ENCODE data around the gene CABP1.
A peak's percentile ranks its signal among the peaks of the same experiment; 100 is the strongest.
"Not testable (repeated sequence)": the region's sequence is repeated elsewhere in the genome, so short reads cannot be mapped to it uniquely, and the experiment has no call there.

Gene CABP1

DNA sequence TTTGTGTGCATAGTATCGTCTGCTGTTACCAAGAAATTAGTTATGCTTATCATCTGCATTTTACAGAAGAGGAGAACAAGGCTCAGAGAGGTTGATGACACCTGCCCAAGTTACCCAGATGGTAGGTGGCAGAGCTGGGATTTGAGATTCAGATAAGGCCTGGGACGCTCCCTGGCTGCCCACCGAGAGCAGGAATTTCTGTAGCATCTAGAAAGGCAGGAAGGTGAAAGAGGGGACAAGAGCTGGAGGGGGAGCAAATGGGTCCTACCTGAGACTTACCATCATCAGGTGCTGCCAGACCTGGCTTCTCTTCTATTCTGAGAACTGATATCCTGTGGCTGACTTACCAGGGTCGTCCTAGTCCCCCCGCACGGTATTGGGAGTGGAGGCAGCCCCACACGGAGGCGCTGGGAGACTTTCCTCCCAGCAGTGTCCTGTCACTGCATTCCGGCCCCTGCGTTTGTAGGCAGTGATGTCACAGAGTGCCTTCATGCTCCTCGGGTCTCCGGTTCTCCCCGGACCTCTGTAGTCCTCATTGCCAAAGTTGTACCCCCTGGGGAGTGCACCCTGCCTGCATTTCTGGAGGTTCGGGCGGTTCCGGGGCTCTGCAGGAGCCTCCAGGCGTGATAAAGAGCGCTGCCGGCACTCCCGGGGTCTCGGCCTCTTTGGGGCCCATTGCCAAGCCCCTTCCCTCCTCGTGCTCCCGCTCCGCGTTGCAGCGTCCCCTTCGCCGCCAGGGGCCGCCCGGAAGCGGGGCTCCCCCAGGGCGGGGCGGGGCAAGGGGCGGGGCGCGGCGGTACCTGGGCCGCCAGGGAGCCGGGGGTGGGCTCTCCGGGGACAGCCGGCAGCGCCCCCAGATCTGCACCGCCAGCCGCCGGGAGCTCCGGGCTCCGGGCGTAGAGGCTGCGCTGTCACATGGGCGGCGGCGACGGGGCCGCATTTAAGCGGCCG, at the start of gene CABP1:
TSS of gene CABP1 (plus strand) at position 856 of the 951 bp plus-strand sequence. CDS start at position 916, 60 bp downstream.
- ATAC-seq (replicated peaks; ENCODE audit: extremely low read depth, poor library complexity, severe bottlenecking): peak; percentile 63
- Mint-ChIP-seq H3K27me3 (peaks cover 39% of the 10 kb centered on the region), H3K9me3 (no peaks in the 10 kb centered on the region), H3K36me3 (ENCODE audit: insufficient read depth) (no peaks in the 10 kb centered on the region), H3K27ac (ENCODE audit: low read depth) (no peak within 1 kb of the TSS), H3K4me1 (peaks cover 5% of the 10 kb centered on the region), H3K4me3 (peak within 1 kb of the TSS; percentile 78)
- peak in 1 of 2 donors; percentile 13 for DNase-seq (ENCODE audit: low spot score in 2 of 2)

DNA sequence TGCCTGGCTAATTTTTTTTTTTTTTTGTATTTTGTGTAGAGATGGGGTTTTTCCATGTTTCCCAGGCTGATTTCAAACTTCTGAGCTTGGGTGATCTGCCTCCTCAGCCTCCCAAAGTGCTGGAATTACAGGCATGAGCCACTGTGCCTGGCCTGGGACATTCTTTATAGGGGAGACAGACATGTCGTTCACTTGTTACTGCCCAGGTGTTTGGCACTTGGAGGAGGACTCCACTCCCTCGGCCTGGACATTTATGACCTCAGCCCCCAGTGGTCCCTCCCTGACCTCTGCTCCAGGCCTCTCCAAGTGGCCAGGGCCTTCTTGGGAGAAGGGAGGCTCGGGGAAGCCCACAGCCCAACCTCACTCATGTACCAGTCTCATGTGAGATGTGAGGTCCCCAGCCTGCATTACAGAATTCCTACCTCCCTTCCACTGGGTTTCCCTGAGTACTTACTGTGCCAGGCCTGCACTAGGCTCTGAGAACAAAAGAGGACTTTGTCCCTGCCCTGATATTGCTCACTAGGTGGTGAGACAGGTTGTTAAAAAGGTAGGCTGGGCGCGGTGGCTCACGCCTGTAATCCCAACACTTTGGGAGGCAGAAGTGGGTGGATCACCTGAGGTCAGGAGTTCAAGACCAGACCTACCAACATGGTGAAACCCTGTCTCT, 49.6 kb upstream of the CABP1 start:
- peaks cover 2% of the 10 kb centered on the region for H3K36me3 Mint-ChIP-seq (ENCODE audit: insufficient read depth)
- no peaks in the 10 kb centered on the region for H3K9me3 Mint-ChIP-seq
- H3K4me1 Mint-ChIP-seq: no peaks in the 10 kb centered on the region
- peaks cover 6% of the 10 kb centered on the region for H3K27me3 Mint-ChIP-seq
- H3K4me3 Mint-ChIP-seq: no peak overlapping the region
- no peak for ATAC-seq (replicated peaks; ENCODE audit: extremely low read depth, poor library complexity, severe bottlenecking)
- H3K27ac Mint-ChIP-seq (ENCODE audit: low read depth): peak overlapping the region; percentile 39
- DNase-seq (ENCODE audit: low spot score in 2 of 2): no peak

GRCh38 chr12:120592121-120593049, 48.0 kb upstream of the CABP1 start:
- ATAC-seq (replicated peaks; ENCODE audit: extremely low read depth, poor library complexity, severe bottlenecking) (no peak), DNase-seq (ENCODE audit: low spot score in 2 of 2) (no peak)
- no peaks in the 10 kb centered on the region for H3K9me3 Mint-ChIP-seq
- H3K4me1 Mint-ChIP-seq: no peaks in the 10 kb centered on the region
- no peak overlapping the region for H3K27ac Mint-ChIP-seq (ENCODE audit: low read depth)
- no peak overlapping the region for H3K4me3 Mint-ChIP-seq
- H3K27me3 Mint-ChIP-seq: peaks cover 17% of the 10 kb centered on the region
- peaks cover 2% of the 10 kb centered on the region for H3K36me3 Mint-ChIP-seq (ENCODE audit: insufficient read depth)

DNA sequence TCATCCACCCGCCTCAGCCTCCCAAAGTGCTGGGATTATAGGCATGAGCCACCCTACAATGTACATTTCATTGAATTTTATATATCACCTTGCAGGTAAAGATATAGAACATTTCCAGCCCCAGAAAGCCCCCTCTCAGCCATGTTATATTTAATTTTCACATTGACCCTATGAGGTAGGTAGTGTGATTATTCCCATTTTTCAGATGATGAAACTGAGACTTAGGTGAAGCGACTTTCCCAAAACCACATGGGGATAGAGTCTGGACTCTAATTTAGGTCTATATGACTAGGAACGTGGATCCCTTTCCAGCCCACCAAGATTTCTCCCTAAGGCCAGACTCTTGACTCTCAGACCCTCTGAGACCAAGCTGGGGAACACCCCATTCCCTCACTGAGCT, 43.5 kb upstream of the CABP1 start:
- Mint-ChIP-seq H3K9me3 (no peaks in the 10 kb centered on the region), H3K27ac (ENCODE audit: low read depth) (no peak overlapping the region), H3K4me3 (no peak overlapping the region), H3K27me3 (peaks cover 48% of the 10 kb centered on the region), H3K4me1 (no peaks in the 10 kb centered on the region), H3K36me3 (ENCODE audit: insufficient read depth) (peaks cover 2% of the 10 kb centered on the region)
- no peak for DNase-seq (ENCODE audit: low spot score in 2 of 2)
- ATAC-seq (replicated peaks; ENCODE audit: extremely low read depth, poor library complexity, severe bottlenecking): no peak

DNA sequence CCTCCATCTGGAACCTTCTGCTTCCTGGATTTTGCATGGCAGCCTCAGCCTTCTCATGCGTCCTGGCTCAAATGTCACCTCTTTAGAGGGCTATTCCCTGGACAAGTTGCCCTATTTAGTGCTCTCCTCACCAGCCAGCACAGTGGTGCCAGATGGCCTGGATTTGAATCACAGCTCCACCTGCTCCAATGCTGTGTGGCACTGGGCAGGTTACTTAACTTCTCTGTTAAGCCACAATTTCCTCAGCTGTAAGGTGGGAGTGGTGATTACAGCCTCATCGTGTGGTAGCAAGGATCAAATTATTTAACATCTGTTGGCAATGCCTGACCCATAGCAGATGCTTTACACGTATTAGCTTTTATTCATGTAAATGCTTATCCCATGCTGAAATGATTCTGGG, 42.6 kb upstream of the CABP1 start:
- Mint-ChIP-seq H3K4me1 (no peaks in the 10 kb centered on the region), H3K27me3 (peaks cover 57% of the 10 kb centered on the region), H3K9me3 (no peaks in the 10 kb centered on the region), H3K4me3 (no peak overlapping the region), H3K36me3 (ENCODE audit: insufficient read depth) (peaks cover 2% of the 10 kb centered on the region), H3K27ac (ENCODE audit: low read depth) (peak overlapping the region; percentile 65)
- DNase-seq (ENCODE audit: low spot score in 2 of 2) (no peak), ATAC-seq (replicated peaks; ENCODE audit: extremely low read depth, poor library complexity, severe bottlenecking) (no peak)

DNA sequence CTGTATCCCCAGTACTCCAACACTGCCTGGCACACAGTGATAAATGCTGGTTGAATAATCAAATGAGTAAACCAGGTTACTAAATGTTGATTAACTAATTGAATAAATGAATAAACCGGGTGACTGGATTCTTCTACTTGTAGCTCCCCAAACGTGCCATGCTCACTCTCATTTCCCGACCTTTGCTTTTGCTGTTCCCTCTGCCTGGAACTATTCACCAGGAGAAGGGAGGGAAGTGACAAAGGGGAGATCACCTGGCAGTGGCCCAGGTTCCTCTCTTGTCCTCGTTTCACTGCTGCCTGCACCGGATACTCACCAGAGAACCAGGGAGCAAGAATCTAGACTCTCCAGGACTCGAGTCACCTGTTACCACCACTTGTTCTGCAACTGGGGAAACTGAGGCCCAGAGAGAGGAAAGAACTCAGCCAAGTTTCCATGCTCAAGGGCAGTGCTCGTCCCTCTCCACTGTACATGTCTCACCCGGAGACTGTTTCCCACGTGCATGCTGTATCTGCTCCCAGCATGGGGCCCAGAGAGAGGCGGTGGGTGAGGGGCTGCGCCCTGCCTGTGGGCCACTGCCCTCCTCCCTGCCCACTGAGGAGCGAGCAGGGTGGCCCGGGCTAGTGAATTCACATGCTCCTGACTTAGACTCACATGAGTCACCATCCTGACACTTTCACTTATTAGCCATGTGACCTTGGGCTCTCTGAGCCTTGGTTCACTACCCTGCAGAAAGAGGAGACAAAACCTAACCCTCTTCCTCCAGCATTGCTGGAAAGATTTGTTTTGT, 41.6 kb upstream of the CABP1 start:
- no peak for ATAC-seq (replicated peaks; ENCODE audit: extremely low read depth, poor library complexity, severe bottlenecking)

GRCh38 chr12:120599672-120600552, 40.5 kb upstream of the CABP1 start:
- Mint-ChIP-seq H3K27ac (ENCODE audit: low read depth) (no peak overlapping the region), H3K36me3 (ENCODE audit: insufficient read depth) (peaks cover 2% of the 10 kb centered on the region), H3K4me1 (no peaks in the 10 kb centered on the region), H3K27me3 (peaks cover 59% of the 10 kb centered on the region), H3K4me3 (no peak overlapping the region), H3K9me3 (no peaks in the 10 kb centered on the region)
- ATAC-seq (replicated peaks; ENCODE audit: extremely low read depth, poor library complexity, severe bottlenecking): no peak
- no peak for DNase-seq (ENCODE audit: low spot score in 2 of 2)

More for the DNA sequence above, 41.6 kb upstream of the CABP1 start:
- Mint-ChIP-seq H3K27ac (ENCODE audit: low read depth) (no peak overlapping the region), H3K9me3 (no peaks in the 10 kb centered on the region), H3K4me3 (no peak overlapping the region), H3K36me3 (ENCODE audit: insufficient read depth) (peaks cover 2% of the 10 kb centered on the region), H3K27me3 (peaks cover 59% of the 10 kb centered on the region), H3K4me1 (no peaks in the 10 kb centered on the region)
- no peak for DNase-seq (ENCODE audit: low spot score in 2 of 2)

- H3K27me3 Mint-ChIP-seq: peaks cover 41% of the 10 kb centered on the region
- H3K4me1 Mint-ChIP-seq; H3K36me3 Mint-ChIP-seq (ENCODE audit: insufficient read depth); DNase-seq (ENCODE audit: low spot score in 2 of 2); ATAC-seq (replicated peaks; ENCODE audit: extremely low read depth, poor library complexity, severe bottlenecking); H3K4me3 Mint-ChIP-seq; H3K27ac Mint-ChIP-seq (ENCODE audit: low read depth); H3K9me3 Mint-ChIP-seq: not testable (repeated sequence)
These were observed 38.0 kb upstream of the CABP1 start for GRCh38 chr12:120602416-120602815.

DNA sequence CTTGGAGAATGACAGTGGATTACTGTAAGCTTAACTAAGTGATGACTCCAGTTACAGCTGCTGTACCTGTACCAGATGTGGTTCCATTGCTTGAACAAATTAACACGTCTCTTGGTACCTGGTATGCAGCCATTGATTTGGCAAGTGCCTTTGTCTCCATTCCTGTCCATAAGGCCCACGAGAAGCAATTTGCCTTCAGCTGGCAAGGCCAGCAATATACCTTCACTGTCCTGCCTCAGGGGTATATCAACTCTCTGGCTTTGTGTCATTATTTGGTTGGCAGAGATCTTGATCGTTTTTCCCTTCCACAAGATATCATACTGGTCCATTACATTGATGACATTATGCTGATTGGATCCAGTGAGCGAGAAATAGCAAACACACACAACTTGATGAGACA, 29.9 kb upstream of the CABP1 start:
- no peak overlapping the region for H3K27ac Mint-ChIP-seq (ENCODE audit: low read depth)
- no peaks in the 10 kb centered on the region for H3K4me1 Mint-ChIP-seq
- ATAC-seq (replicated peaks; ENCODE audit: extremely low read depth, poor library complexity, severe bottlenecking) (no peak), DNase-seq (ENCODE audit: low spot score in 2 of 2) (no peak)
- no peaks in the 10 kb centered on the region for H3K27me3 Mint-ChIP-seq
- no peaks in the 10 kb centered on the region for H3K9me3 Mint-ChIP-seq
- H3K36me3 Mint-ChIP-seq (ENCODE audit: insufficient read depth): peaks cover 2% of the 10 kb centered on the region
- H3K4me3 Mint-ChIP-seq: no peak overlapping the region

DNA sequence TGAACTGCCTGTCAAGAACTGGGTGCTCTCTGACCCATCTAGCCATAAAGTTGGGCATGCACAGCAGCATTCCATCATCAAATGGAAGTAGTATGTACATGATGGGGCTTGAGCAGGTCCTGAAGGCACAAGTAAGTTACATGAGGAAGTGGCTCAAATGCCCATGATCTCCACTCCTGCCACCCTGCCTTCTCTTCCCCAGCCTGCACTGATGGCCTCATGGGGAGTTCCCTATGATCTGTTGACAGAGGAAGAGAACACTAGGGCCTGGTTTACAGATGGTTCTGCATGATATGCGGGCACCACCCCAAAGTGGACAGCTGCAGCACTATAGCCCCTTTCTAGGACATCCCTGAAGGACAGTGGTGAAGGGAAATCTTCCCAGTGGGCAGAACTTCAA, 28.9 kb upstream of the CABP1 start:
- not testable (repeated sequence) for ATAC-seq (replicated peaks; ENCODE audit: extremely low read depth, poor library complexity, severe bottlenecking); H3K4me3 Mint-ChIP-seq; DNase-seq (ENCODE audit: low spot score in 2 of 2); H3K36me3 Mint-ChIP-seq (ENCODE audit: insufficient read depth); H3K9me3 Mint-ChIP-seq; H3K4me1 Mint-ChIP-seq; H3K27me3 Mint-ChIP-seq; H3K27ac Mint-ChIP-seq (ENCODE audit: low read depth)

- no peaks in the 10 kb centered on the region for H3K4me1 Mint-ChIP-seq
- DNase-seq (ENCODE audit: low spot score in 2 of 2): no peak
- no peak for ATAC-seq (replicated peaks; ENCODE audit: extremely low read depth, poor library complexity, severe bottlenecking)
- no peak overlapping the region for H3K27ac Mint-ChIP-seq (ENCODE audit: low read depth)
- peaks cover 21% of the 10 kb centered on the region for H3K27me3 Mint-ChIP-seq
- no peak overlapping the region for H3K4me3 Mint-ChIP-seq
- peaks cover 2% of the 10 kb centered on the region for H3K36me3 Mint-ChIP-seq (ENCODE audit: insufficient read depth)
- H3K9me3 Mint-ChIP-seq: no peaks in the 10 kb centered on the region
These were observed 25.6 kb upstream of the CABP1 start for GRCh38 chr12:120614848-120615247.

Data from central memory CD8-positive, alpha-beta T cell (primary cell).